Suppressor macrophage treated with lipopolysaccharide for 4 hours (primary cell): ENCODE data around the gene SCUBE1.
A peak's percentile ranks its signal among the peaks of the same experiment; 100 is the strongest.
"Not testable (repeated sequence)": the region's sequence is repeated elsewhere in the genome, so short reads cannot be mapped to it uniquely, and the experiment has no call there.

Experiments used
- DNase-seq: peaks from one replicate; pipeline ENCODE4 v3.0.0-alpha.2; 2020

Gene SCUBE1

DNA sequence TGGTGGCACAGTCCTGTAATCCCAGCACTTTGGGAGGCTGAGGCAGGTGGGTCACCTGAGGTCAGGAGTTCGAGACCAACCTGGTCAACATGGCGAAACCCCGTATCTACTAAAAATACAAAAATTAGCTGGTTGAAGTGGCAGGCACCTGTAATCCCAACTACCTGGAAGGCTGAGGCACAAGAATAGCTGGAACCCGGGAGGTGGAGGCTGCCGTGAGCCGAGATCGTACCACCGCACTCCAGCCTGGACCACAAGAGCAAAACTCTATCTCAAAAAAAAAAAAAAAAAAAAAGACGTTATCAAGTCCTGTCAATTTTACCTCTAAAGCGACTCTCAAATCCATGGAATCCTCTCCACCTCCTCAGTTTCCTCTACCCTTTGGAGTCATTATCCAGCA is 12.5 kb upstream of the SCUBE1 start:
- not testable (repeated sequence) for DNase-seq

DNA sequence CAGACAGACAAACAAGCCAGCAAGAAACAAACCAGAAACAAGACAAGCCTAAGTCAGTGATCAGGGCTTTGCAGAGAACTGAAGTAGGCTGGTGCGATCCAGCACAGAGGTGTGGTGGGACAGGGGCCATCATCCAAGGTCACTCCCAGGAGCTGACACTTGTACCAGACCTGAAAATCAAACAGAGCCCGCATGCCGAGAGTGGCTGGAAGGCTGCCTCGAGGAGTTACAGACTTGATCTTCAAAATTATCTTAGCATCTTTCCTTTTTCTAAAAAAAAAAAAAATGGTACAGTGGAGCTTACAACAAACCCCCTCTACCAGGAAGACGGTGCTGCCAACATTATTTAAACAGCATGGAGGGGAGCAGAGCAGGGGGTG is 8.8 kb upstream of the SCUBE1 start:
- DNase-seq: no peak

DNA sequence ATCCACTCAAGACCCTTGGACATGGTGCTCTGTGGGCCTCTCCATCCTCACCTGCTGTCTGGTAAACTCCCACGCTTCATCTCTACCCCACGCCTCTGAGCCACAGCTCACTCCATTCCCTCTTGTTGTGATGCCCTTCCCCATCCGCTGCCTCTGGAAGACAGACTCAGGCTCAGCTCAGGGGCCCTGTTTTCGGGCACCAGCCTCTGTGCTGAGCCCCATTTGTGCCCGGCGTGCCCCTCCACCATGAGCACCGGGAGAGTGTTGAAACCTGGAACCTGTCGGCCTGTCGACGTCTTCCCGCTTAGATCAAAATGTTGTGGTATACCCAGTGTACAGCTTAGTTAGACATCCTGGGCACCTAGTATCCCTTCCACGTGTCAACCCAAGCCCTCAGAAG is 6.5 kb upstream of the SCUBE1 start:
- no peak for DNase-seq

DNA sequence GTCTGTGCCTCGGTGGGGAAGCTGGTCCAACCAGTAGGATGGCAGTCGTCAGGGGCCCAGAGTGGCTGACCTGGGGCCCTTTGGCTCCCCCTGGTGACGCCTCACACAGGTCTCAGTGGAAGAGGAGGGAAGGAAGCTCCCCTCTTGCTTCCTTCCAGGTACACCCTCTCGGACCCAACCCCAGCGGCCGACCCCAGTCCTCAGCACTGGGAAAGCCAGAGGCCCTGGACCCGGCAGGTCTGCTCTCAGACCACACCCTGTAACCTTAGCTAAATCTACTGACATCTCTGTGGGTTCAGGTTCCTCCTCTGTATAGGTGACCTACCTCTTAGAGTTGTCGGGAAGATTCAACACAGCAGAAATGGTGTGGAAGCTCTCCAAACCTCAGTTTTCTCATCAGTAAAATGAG is 3.4 kb upstream of the SCUBE1 start:
- DNase-seq: peak; percentile 49

DNA sequence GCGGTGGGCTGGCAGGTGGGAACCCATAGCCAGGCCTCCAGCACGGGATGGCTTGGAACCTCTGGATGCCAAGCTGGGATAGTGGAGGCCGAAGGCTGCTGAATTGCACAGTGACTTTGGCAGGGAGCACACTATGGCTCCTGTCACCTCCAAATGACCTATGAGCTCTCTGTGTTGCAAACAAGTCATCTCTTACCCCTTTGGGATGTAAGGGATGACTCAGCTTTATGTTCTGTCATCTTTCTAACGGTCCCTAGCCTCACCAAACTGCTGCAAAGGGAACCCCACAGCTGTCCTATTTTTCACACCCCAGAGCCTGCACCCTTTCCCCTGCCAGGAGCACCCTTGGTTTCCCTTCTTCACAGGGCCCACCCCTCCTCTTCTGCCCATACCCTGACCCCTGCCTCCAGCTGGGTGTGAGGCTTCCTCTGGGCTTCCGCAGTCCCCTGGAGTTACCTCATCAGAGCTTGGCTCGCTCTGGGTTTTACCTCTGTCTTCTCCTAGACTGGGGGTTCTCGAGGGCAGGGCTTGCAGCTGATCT is 2.7 kb upstream of the SCUBE1 start:
- DNase-seq: peak; percentile 43

DNA sequence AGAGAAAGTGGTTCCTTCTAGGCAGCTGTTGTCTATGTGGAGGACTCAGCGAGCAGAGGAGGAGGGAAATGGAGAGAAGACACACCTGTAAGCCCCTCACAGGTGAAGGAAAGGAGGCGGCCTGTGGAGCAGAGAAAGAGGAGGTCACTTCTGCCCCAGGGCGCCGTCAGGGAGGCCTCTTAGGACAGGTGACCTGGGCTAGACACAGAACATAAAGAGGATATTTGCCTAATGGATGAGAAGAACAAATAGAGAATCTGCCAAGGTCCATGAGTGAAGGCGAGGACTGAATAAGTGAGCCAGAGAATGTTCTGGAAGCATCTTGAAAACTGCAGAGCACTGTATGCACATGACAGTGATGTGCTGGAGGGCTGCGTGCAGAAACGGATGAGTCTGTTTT is 2.2 kb upstream of the SCUBE1 start:
- no peak for DNase-seq

DNA sequence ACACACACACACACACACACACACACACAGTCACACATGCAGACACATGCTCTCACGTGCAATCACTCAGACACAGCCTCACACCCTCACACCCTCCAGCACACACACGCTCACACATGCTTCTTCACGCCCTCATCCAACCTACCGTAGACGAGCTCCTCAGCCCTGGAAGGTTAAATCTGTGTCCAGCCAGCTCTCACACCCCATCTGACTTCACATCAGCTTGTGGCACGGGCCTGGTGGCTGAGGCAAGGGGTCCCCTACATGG is 1.3 kb upstream of the SCUBE1 start:
- DNase-seq: no peak

DNA sequence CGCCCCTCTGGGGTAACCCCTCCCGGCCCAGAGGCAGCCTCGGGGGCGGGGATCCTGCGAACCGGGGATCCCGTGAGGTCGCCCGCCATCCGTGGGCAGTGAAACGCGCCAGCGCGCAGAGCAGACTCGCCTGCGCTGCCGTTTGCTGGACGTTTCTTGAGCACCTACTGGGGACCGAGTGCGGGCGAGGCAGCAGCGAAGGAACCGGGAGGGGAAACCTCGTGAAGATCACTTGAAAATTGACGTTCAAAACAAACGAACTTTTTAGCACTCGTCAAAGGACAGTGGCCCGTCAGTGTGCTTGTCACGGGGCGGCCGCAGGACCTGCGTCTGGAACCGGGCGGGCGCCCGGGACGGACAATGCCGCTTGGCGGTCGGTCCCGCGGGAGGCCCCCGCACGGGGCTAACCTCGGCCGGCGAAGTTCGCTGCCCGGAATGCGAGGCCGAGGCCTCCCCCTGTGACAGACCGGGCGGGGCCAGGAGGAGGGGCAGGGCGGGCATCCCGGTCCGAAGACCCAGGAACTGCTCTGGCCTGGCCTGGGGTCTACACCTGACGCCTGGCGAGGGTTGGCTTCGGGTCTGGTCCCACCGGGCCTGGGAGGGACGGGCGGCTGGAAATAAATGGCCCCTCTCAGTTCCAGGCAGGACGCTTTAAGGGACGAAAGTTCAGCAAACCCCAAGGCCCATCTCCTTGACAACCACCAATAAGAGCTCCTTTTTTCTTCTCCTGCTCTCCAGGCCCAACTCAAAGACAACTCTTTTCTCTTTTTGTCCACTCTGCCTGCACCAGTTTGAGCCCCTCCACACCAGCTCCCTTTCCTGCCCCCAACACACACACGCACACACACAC is 723 bp upstream of the SCUBE1 start:
- DNase-seq: peak; percentile 5

DNA sequence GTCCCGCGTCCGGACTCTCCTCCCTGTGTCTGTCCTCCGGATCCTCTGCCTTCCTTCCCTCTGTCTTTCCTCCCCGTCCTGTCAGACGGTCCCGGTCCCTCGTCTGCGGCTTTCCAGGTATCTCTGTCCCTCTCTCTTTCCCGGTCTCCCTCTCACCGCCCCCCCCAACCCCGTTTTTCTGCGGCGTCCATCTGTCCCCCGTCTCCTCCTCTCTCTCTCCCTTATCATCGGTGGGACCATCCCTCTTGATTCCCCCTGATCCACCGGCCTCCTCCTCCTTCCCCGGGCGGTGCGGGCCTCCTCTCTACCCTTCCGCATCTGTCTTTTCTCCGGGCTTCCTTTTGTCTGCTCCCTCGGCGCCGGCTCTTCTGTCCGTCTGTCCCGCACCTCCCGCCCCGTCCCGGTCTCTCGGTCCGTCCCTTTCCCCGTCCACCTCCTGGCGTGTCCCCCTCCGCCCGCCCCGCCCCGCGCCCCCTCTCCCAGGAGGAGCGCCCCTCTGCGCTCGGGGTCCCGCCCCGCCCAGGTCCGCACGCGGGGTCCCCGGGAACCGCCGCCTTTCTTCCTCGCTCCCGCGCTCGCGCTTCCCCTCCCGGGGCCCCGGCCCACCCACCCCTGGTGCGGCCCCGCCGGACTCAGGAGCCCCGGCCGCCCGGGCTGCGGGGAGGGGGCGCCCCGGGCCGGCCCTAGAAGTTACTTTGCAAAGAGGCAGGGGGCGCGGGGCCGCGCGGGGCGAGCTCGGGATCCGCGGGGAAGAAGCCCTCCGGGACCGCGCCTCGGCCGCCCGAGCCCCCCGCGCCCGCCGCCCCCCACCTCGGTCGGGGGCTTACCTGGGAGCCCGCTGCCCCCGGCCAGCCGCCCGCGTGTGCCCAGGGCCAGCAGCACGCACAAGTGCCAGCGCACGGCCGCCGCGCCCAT is 568 bp downstream of the SCUBE1 start:
- DNase-seq: no peak

DNA sequence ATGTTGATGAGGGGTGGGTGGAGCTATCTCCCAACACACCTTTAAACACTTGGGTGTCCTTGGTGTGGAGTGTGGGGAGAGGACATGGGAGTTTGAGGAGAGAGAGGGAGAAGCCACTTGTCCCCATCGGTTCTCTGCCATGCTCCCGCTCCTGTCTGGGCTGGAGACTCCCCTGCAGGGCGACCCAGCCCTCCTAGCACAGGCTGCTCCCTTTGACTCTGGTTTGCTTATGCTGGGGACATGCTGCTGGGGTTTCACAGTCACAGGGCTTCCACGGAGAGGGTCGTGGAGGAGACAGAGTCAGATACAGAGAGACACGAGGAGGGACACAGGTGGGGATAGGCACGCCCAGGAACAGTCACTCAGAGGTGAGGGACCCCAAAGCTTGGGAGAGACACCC is 1.6 kb downstream of the SCUBE1 start:
- no peak for DNase-seq

DNA sequence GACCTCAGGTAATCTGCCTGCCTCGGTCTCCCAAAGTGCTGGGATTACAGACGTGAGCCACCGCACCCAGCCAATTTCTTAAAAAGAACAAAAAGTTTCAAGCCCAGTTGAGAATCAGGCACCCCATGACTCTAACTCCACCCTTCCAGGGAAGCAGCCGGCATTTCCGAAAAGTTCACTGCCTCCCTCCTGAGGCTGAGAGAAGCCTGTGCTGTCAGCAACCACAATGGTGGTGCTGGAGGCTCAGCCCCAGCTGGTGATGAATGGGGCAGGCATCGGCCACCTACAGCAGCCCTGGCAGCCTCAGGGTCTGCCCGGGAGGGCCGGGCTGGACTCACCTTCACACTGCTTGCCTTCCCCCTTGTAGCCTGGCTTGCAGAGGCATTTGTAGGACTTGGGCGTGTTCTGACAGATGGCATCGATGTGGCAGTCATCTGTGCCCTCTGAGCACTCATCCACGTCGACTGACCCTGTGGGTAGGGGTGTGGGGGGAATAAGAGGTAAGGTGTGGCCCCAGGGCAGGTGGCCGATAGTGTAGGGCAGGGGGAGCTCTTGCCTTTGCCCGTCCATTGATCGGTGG is 4.3 kb downstream of the SCUBE1 start:
- no peak for DNase-seq

DNA sequence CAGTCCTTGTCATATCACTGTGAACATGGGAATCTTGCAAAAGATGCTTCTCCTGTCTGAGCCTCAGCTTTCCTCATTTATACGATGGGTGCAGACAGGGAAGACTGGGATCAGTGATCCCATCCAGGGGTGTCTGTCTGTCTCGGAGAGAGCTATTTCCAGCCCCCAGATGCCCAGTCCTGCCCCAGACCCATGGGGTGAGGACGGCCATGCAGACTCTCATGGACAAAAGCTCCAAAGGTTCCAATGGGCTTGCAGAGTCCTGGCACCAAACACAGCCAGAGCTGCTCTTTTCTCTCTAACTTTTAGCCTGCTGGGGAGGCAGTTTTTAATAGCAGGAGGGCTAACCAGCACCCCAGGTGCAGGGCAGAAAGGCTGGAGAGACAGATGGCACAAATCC is 5.2 kb downstream of the SCUBE1 start:
- DNase-seq: no peak

DNA sequence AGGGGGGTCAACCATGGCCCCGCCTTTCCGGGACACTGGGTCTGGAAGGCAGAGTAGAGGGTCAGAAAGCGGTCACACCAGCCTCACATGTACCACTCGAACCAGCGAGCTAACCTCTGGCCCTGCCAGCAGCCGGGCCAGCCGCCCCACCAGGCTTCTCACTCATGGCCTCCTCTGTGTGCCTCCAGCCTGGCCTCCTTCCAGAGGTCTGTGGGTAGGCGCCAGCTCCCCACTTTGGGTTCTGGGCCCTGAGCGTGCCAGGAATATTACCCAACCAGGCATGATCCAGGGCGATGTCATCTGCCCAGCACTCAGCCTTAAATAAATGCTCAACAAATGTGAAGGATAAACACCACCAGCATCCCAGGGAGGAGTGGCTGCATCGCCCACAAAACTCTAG is 5.8 kb downstream of the SCUBE1 start:
- DNase-seq: no peak

DNA sequence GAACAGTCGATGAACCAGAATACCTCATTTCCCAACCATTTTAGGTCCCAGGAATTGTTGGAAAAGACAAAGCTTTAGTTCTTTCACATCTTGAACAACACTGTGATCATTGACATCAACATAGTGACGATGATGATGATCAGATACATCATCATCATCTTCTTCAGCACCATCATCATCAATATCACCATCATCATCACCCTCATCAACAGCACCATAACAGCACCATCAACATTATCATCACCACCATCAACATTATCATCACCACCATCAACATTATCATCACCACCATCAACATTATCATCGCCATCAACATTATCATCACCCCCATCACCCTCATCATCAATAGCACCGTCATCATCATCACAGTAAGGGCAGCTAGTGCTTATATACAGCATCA is 8.8 kb downstream of the SCUBE1 start:
- no peak for DNase-seq

DNA sequence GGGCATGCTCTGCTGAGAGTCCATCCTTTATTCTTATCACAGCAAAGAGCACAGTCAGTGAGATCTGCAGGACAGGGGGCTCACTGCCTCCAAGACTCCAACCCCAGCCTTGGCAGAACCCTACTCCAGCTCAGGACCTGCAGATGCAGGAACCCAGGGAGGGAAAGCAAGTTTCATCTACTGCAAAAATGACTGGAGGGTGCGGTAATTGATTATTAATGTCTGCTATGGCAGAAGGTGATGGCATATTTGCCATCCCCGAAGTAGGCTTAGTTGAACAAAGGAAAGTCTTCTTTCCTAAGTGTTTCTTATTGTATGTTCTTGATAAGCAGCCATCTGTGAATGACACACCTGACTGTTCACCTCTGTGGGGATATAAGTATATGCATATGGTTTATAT is 9.2 kb downstream of the SCUBE1 start:
- DNase-seq: no peak

DNA sequence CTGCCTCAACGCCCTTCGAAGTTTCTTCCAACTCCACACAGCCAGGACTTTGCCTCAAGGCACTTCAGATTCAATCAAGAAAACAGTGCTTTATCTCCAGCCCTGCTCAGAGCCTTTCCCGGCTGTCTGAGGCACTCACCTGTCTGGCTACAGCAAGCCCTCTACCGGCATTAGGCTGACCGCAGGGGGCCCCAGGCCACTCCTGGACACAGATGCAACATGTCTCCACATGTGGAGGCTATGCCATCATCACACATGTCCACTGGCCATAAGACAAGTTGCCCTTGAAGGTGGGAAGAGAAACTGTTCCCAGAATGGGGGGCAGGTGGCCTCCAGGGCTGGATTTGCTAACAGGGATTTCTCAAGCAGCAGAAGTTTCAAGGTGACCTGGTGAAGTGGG is 10.0 kb downstream of the SCUBE1 start:
- no peak for DNase-seq

DNA sequence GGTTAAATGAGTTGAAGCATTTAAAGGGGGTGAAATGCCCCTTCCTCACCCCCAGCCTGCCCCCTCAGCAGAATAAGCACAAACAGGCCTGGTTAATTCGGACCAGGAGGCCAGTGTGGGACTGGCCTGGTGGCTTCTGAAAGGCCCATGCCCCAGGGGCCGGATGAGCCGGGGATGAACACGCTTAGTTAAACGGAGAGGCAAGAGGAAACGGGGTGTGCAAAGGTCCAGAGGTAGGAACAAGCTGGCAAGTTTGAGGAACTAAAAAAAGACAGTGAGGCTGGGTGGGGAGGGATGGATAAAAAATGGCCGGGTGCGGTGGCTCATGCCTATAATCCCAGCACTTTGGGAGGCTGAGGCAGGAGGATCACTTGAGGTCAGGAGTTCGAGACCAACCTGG is 11.5 kb downstream of the SCUBE1 start:
- DNase-seq: no peak

DNA sequence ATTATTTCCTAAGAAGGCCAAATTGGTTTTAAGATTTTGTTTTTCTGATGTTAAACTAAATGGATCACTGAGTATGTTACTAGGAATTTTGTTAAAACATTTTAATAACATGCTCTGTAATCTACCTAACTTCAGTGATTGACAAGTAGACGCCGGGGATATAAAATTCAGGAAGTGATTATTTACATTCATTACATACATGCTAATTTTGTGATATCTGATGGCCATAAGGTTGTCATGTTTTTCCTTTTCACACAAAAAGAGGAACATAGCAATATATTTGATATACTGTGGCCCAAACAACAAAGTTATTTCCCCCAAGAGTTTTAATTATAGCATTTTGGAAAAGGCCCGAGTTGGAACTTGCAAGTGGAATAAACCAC is 12.1 kb downstream of the SCUBE1 start:
- no peak for DNase-seq

DNA sequence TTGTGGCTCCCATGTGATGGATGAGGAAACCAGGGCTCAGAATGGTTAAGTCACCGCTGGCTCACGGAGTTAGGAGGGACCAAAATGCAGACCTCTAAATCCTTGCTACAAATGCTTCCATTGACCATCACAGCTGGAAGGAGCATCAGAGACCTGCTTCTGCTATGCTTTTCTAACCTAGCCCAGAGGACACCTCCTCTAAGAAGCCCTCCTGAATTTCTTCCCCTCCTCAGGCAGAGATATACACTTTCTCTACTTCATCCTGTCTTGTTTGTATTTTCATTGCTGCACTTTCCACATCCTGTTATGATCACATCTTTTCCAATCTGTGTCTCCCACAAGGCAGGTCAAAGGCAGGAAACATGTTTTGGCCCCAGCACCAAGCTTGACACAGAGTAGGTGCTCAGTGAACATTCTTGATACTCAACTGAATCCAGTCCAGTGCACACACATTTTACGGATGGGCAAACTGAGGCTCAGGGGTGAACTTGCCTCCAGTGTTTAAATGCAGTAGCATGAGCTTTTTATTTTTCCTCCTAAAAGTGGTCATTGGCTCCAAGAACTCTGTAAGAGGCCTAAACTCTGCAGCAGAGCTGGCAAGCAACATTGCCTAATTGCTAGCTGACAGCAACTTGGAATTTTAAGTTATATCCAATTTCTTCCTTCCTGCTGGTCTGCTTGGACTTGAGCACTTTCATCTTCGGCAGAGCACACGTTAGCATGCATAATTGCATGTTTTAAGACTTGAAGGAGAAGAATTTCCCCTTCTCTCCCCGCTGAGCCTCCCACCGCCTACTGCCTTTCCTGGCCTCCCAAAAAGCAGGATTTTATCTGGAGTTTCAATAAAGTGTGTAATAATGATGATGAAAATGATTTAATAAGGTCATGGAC is 12.7 kb downstream of the SCUBE1 start:
- no peak for DNase-seq

DNA sequence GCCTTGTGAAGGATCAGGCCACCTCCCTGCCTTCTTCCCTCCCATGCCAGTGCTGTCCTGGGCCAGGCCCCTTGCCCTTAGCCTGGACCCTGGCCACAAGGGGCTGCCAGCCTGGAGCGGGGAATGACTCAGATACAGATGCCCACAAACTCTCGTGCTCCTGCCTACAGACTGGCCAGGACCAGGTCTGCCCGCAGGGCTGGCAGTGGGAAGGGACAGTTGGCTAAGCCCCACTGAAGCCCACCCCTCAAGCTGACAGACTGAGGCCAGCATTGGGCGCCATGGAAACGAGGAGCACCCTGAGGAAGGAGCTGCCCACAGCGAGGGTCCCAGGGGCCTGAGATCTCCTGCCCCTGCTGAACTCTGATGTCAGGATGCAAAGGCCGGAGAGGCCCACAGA is 14.1 kb downstream of the SCUBE1 start:
- no peak for DNase-seq

DNA sequence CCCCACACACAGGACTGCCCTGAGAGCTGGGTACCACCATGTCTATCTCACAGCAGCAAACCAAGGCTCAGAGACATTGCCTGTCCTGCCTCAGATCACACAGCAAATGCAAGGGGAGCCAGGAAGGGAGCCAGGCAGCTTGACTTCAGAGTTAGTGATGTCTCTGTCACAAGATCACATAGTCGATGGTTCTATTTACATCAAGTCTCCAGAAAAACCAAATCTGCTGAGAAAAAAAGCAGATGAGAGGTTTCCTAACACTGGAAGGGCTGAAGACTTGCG is 16.1 kb downstream of the SCUBE1 start:
- DNase-seq: no peak

DNA sequence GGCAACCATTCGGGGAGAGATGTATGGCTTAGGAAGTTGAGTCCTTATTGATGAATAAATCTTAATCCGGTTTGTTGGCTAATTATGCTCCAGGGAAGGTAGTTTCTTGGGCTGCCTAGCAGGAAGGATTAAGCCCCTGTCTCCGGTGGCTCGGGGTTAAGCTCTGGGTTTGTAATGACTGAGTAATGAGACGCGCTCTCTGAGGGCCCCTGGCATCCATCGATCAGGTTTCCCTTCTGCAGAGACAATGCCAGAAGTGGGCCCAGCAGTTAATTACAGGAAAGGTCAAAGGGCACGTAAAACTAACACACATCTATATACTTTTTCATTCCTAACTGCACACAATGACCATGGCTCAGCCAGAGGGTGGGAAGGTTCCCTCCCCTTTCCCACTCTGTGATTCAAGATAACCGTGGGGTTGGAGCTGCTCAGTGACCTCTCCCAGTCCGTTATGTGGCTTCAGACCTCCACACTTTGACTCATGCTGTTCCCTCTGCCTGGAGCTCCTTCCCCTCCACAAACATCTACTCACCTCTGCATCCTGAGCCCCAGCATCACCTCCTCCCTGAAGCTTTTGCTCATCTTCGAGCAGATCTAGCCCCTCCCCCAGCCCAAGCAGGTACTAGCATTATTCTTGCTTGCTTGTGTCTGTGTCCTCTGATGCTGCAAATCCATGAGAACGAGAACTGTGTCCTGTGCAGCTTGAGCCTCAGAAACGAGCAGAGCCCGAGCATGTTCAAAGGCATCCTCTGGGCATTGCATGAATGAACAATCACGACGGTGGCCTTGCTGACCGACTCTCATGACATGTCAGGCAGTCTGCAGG is 16.6 kb downstream of the SCUBE1 start:
- DNase-seq: no peak
